CD4-positive, alpha-beta T cell treated with Interleukin-4 for 4 hours (primary cell): ENCODE results near the gene CD300A.

ENCODE experiments used
- DNase-seq: peaks from one replicate; pipeline ENCODE4 v3.0.0-alpha.2; 2020

Gene CD300A

GRCh38 chr17:74441537-74441936 is 24.9 kb upstream of the CD300A start:
- DNase-seq, result no peak

- DNase-seq, result no peak
Observed at GRCh38 chr17:74442291-74442669, 24.2 kb upstream of the CD300A start.

GRCh38 chr17:74442670-74443515 is 23.5 kb upstream of the CD300A start:
- no peak for DNase-seq

GRCh38 chr17:74443516-74444296 is 22.7 kb upstream of the CD300A start:
- DNase-seq, result no peak

- no peak for DNase-seq
Observed at GRCh38 chr17:74444406-74444805, 22.0 kb upstream of the CD300A start.

GRCh38 chr17:74445158-74445557 is 21.3 kb upstream of the CD300A start:
- no peak for DNase-seq

- DNase-seq, result no peak
Observed at GRCh38 chr17:74446551-74447500, 19.6 kb upstream of the CD300A start.

- no peak for DNase-seq
Observed at GRCh38 chr17:74447628-74448159, 18.7 kb upstream of the CD300A start.

- no peak for DNase-seq
Observed at GRCh38 chr17:74448756-74449155, 17.7 kb upstream of the CD300A start.

- DNase-seq, result no peak
Observed at GRCh38 chr17:74449306-74449705, 17.1 kb upstream of the CD300A start.

- no peak for DNase-seq
Observed at GRCh38 chr17:74449773-74450172, 16.7 kb upstream of the CD300A start.

- no peak for DNase-seq
Observed at GRCh38 chr17:74450231-74450630, 16.2 kb upstream of the CD300A start.

- DNase-seq, result no peak
Observed at GRCh38 chr17:74450925-74451403, 15.5 kb upstream of the CD300A start.

- no peak for DNase-seq
Observed at GRCh38 chr17:74451557-74451956, 14.9 kb upstream of the CD300A start.

GRCh38 chr17:74452033-74452840 is 14.2 kb upstream of the CD300A start:
- no peak for DNase-seq

GRCh38 chr17:74452841-74453661 is 13.4 kb upstream of the CD300A start:
- no peak for DNase-seq

GRCh38 chr17:74453665-74454196 is 12.7 kb upstream of the CD300A start:
- peak; percentile 55 for DNase-seq

GRCh38 chr17:74454197-74455024 is 12.0 kb upstream of the CD300A start:
- DNase-seq, result no peak

- DNase-seq, result no peak
Observed at GRCh38 chr17:74455025-74455545, 11.3 kb upstream of the CD300A start.
